K562 (cell line): ENCODE data around the gene PPP1CC. TPM values are rescaled to one million over a fixed set of nuclear protein-coding genes. Genes with fewer than 3 reads are reported as not detected.

Experiments
- ADNP ChIP-seq: fragments of 200-800 bp; sonication (Bioruptor generic); IDR thresholded peaks from 2 replicates; pipeline ENCODE4 v1.6.1; 2016; ENCODE audit warnings: missing genetic modification characterization, missing compliant biosample characterization
- ARID2 ChIP-seq: fragments of 450-650 bp; IDR thresholded peaks from 2 replicates; pipeline ENCODE4 v1.6.1; 2017; ENCODE audit warnings: antibody characterized with exemption, mild to moderate bottlenecking
- BCOR ChIP-seq: fragments of 450-650 bp; IDR thresholded peaks from 2 replicates; pipeline ENCODE4 v1.6.1; 2016
- ELF2 ChIP-seq: fragments of 250-450 bp; sonication (Bioruptor Pico); IDR thresholded peaks from 2 replicates; pipeline ENCODE4 v1.5.0; 2021; ENCODE audit warnings: mild to moderate bottlenecking
- EZH2 ChIP-seq: IDR thresholded peaks from 2 replicates; pipeline ENCODE4 v1.6.1; 2012; ENCODE audit warnings: low read depth, mild to moderate bottlenecking, inconsistent platforms, low read length, borderline replicate concordance
- HDAC2 ChIP-seq: fragments of 450-650 bp; IDR thresholded peaks from 2 replicates; pipeline ENCODE4 v1.6.1; 2016; ENCODE audit warnings: mild to moderate bottlenecking
- ILK ChIP-seq: fragments of 450-650 bp; IDR thresholded peaks from 2 replicates; pipeline ENCODE4 v1.6.1; 2016; ENCODE audit warnings: missing genetic modification characterization, low read depth, mild to moderate bottlenecking, missing compliant biosample characterization, moderate library complexity, borderline replicate concordance
- KDM1A ChIP-seq, 2 experiments: fragments of 450-650 bp; IDR thresholded peaks; 2 replicates each; pipeline ENCODE4 v1.6.1; 2016; ENCODE audit warnings: mild to moderate bottlenecking in 2 of 2
- MED1 ChIP-seq: sonication (generic); formaldehyde crosslinking; IDR thresholded peaks from 2 replicates; pipeline ENCODE4 v1.8.1; 2023; ENCODE audit warnings: missing genetic modification reagents, borderline replicate concordance
- NFATC3 ChIP-seq: fragments of 450-650 bp; IDR thresholded peaks from 2 replicates; pipeline ENCODE4 v1.6.1; 2017; ENCODE audit warnings: mild to moderate bottlenecking
- NFE2 ChIP-seq: IDR thresholded peaks from 2 replicates; pipeline ENCODE4 v1.6.1; 2014; ENCODE audit warnings: antibody characterized with exemption, low read depth
- RBM25 ChIP-seq: fragments of 200-400 bp; formaldehyde crosslinking; IDR thresholded peaks from 2 replicates; pipeline ENCODE4 v1.6.1; 2018; ENCODE audit warnings: low read length, low read depth, moderate library complexity; ENCODE audit not compliant: severe bottlenecking
- RNF2 ChIP-seq: sonication (generic); IDR thresholded peaks from 2 replicates; pipeline ENCODE4 v1.6.1; 2016
- SMARCA5 ChIP-seq: fragments of 450-650 bp; IDR thresholded peaks from 2 replicates; pipeline ENCODE4 v1.6.1; 2016
- SREBF2 ChIP-seq: sonication (generic); formaldehyde crosslinking; IDR thresholded peaks from 2 replicates; pipeline ENCODE4 v1.4.0; 2020; ENCODE audit warnings: mild to moderate bottlenecking, missing genetic modification reagents
- SRSF9 ChIP-seq: fragments of 200-400 bp; formaldehyde crosslinking; IDR thresholded peaks from 2 replicates; pipeline ENCODE4 v1.6.1; 2017; ENCODE audit warnings: low read depth, low read length, borderline replicate concordance
- STAT6 ChIP-seq: sonication (generic); formaldehyde crosslinking; IDR thresholded peaks from 2 replicates; pipeline ENCODE4 v1.8.1; 2023; ENCODE audit warnings: mild to moderate bottlenecking, missing genetic modification reagents
- TBL1XR1 ChIP-seq, 2 experiments: IDR thresholded peaks; 2 replicates each; pipeline ENCODE4 v1.6.1; 2012; ENCODE audit warnings: improper control_type of control experiment in 2 of 2, low read length in 2 of 2, mild to moderate bottlenecking in 1 of 2
- ZC3H4 ChIP-seq: sonication (generic); formaldehyde crosslinking; IDR thresholded peaks from 2 replicates; pipeline ENCODE4 v1.9.0; 2021; ENCODE audit warnings: missing genetic modification reagents, borderline replicate concordance
- ZNF318 ChIP-seq, 2 experiments: fragments of 450-650 bp; IDR thresholded peaks; 2 replicates each; pipeline ENCODE4 v1.6.1; 2016; ENCODE audit warnings: mild to moderate bottlenecking in 2 of 2, borderline replicate concordance in 1 of 2, low read depth in 1 of 2, moderate library complexity in 1 of 2
- polyA plus RNA-seq, 8 experiments: library from polyadenylated mRNA; depleted of rRNA in 4 of 8; stranded (reverse) in 5 of 8; unstranded in 3 of 8; fragments of >200 nt; fragmentation: Nextera tagmentation in 2 of 8; fragmentation: Illumina TruSeq in 1 of 8; extraction: Ambion mirVana in 2 of 8; extraction: Trizol in 1 of 8; gene quantifications; 2 replicates each; pipeline versions ENCODE4 v1.2.1 to v1.2.3, GENCODE V29; 2011 to 2014; ENCODE audit warnings: inconsistent platforms in 1 of 8, missing spikeins in 1 of 8
- total RNA-seq, 7 experiments: library from RNA; depleted of rRNA in 6 of 7; stranded (reverse); fragments of >200 nt in 6 of 7; fragmentation: Illumina TruSeq in 2 of 7; extraction: Trizol in 2 of 7; gene quantifications; 2 replicates each; pipeline versions ENCODE4 v1.2.1 to v1.2.3, GENCODE V29; 2011 to 2021; ENCODE audit warnings: low replicate concordance in 1 of 7

PPP1CC gene
- total and polyA plus RNA-seq, 9 of the 15 experiments (the other 6 are each of a cell fraction or from before 2014, with no cell fraction given), result 67.4 to 286 (median 195) TPM

GRCh38 chr12:110774824-110775223, 32.1 kb upstream of the PPP1CC start (continued):
- peak; percentile 56 to 66; a peak in 2 of 4 replicates for TF ChIP-seq KDM1A (IDR thresholded peaks at IDR 0.05)
- TF ChIP-seq ILK, result no peak
- TF ChIP-seq EZH2, result no peak
- peak; percentile 95 for TF ChIP-seq RBM25
- no peak for TF ChIP-seq NFATC3
- no peak for TF ChIP-seq TBL1XR1 (IDR thresholded peaks at IDR 0.05; ENCODE audit: low read length in 2 of 2)
- no peak for TF ChIP-seq ZC3H4 (CRISPR knock-in tag)
- peak; percentile 56; the same call in 1 of the 2 replicates for TF ChIP-seq HDAC2
- no peak for TF ChIP-seq SRSF9
- TF ChIP-seq BCOR, result peak; percentile 92
- no peak for TF ChIP-seq ZNF318 (IDR thresholded peaks at IDR 0.05; ENCODE audit: borderline replicate concordance in 1 of 2, low read depth in 1 of 2)
- TF ChIP-seq ELF2, result no peak
- TF ChIP-seq NFE2, result peak; percentile 19; the same call in 1 of the 2 replicates
- peak; percentile 18; the same call in 1 of the 2 replicates for TF ChIP-seq SMARCA5
- TF ChIP-seq ADNP (tag), result peak; percentile 43; the same call in 1 of the 2 replicates
- TF ChIP-seq ARID2, result no peak
- TF ChIP-seq STAT6, result no peak
- no peak for TF ChIP-seq MED1
- TF ChIP-seq SREBF2, result no peak
- no peak for TF ChIP-seq RNF2
- TF ChIP-seq, all 486 proteins: peak for 11
